Activated CD4-positive, alpha-beta T cell treated with anti-CD3 and anti-CD28 coated beads, Interleukin-2, amount 50 U/mL, for 1 hour (primary cell): Measurements from ENCODE around the gene FBXO24.

Source experiments
- DNase-seq: peaks from one replicate; pipeline ENCODE4 v3.0.0-alpha.2; 2020

Gene FBXO24

GRCh38 chr7:100574362-100575205 lies 11.5 kb upstream of the FBXO24 start:
- no peak for DNase-seq

- no peak for DNase-seq
These were observed 10.9 kb upstream of the FBXO24 start for GRCh38 chr7:100575206-100575631.

- no peak for DNase-seq
These were observed 10.3 kb upstream of the FBXO24 start for GRCh38 chr7:100575746-100576383.

GRCh38 chr7:100576384-100576993 lies 9.6 kb upstream of the FBXO24 start:
- no peak for DNase-seq

GRCh38 chr7:100577103-100577502 lies 9.0 kb upstream of the FBXO24 start:
- DNase-seq = no peak

- DNase-seq = no peak
These were observed 8.6 kb upstream of the FBXO24 start for GRCh38 chr7:100577507-100577906.

GRCh38 chr7:100578246-100579183 lies 7.6 kb upstream of the FBXO24 start:
- DNase-seq = no peak

- no peak for DNase-seq
These were observed 5.5 kb upstream of the FBXO24 start for GRCh38 chr7:100580466-100581283.

GRCh38 chr7:100582041-100582579 lies 4.0 kb upstream of the FBXO24 start:
- no peak for DNase-seq

GRCh38 chr7:100582650-100583049 lies 3.5 kb upstream of the FBXO24 start:
- no peak for DNase-seq

- peak; percentile 43 for DNase-seq
These were observed 2.7 kb upstream of the FBXO24 start for GRCh38 chr7:100583132-100584053.

GRCh38 chr7:100584054-100584682 lies 2.0 kb upstream of the FBXO24 start:
- no peak for DNase-seq

- DNase-seq = no peak
These were observed 1.2 kb upstream of the FBXO24 start for GRCh38 chr7:100584683-100585510.

GRCh38 chr7:100585511-100586265 lies 440 bp upstream of the FBXO24 start, which contains the start of gene LRCH4:
TSS of gene LRCH4 (minus strand) at chr7:100586129. CDS start at chr7:100586100, 29 bp downstream.
- DNase-seq = peak; percentile 54

GRCh38 chr7:100588438-100588837 lies 2.3 kb downstream of the FBXO24 start:
- no peak for DNase-seq

- DNase-seq = no peak
These were observed 3.3 kb downstream of the FBXO24 start for GRCh38 chr7:100589341-100589947.

GRCh38 chr7:100590077-100590737 lies 4.1 kb downstream of the FBXO24 start:
- no peak for DNase-seq
